CD4-positive, alpha-beta T cell (primary cell): ENCODE measurements around the gene MAP4K3. TPM values are rescaled to one million over a fixed set of nuclear protein-coding genes. Genes with fewer than 3 reads are reported as not detected.

Experiments
- ATAC-seq: fragments of 200-7000 bp; cut with Tn5 transposase; one replicate; pipeline ENCODE4 v1.10.0; 2022; ENCODE audit warnings: mild to moderate bottlenecking; ENCODE audit not compliant: poor library complexity
- CTCF ChIA-PET: fragments of 350-600 bp; sonication (Branson Sonifier 250); formaldehyde crosslinking; loops from one replicate; lab custom pipeline; 2021; ENCODE audit warnings: antibody characterized with exemption, inconsistent platforms; lab: Charles Lee
- POLR2A ChIA-PET: fragments of 350-600 bp; sonication (Branson Sonifier 250); formaldehyde crosslinking; loops from one replicate; lab custom pipeline; 2021; ENCODE audit warnings: antibody characterized with exemption, inconsistent platforms; lab: Charles Lee
- DNase-seq, 14 experiments: peaks; one replicate each; pipeline ENCODE4 v3.0.0-alpha.2; 2013 to 2020; ENCODE audit warnings: mixed read lengths in 2 of 14
- H3K27ac ChIP-seq, 2 donors: one replicate each; pipeline versions ENCODE4 v1.5.1 to v1.7.0; 2013; ENCODE audit warnings: low read length in 2 of 2, low read depth in 1 of 2, mild to moderate bottlenecking in 1 of 2
- H3K27me3 ChIP-seq, 2 experiments: 1 replicate in 1 of 2; 2 replicates in 1 of 2; pipeline versions ENCODE4 v1.6.1 to v1.7.0; 2013; ENCODE audit warnings: low read length in 2 of 2, control low read depth in 1 of 2, mild to moderate bottlenecking in 1 of 2, moderate library complexity in 1 of 2; ENCODE audit not compliant: insufficient read depth in 2 of 2, control insufficient read depth in 1 of 2
- H3K36me3 ChIP-seq: one replicate; pipeline ENCODE4 v1.6.1; 2013; ENCODE audit warnings: low read length, control low read depth; ENCODE audit not compliant: insufficient read depth
- H3K4me1 ChIP-seq: one replicate; pipeline ENCODE4 v1.6.1; 2013; ENCODE audit warnings: low read length, control low read depth; ENCODE audit not compliant: insufficient read depth
- H3K4me3 ChIP-seq: one replicate; pipeline ENCODE4 v1.5.1; 2013; ENCODE audit warnings: mild to moderate bottlenecking, low read length, moderate library complexity
- H3K9me3 ChIP-seq, 2 experiments: 1 replicate in 1 of 2; 2 replicates in 1 of 2; pipeline versions ENCODE4 v1.6.1 to v1.7.0; 2013; ENCODE audit warnings: low read length in 2 of 2, mild to moderate bottlenecking in 2 of 2, control low read depth in 1 of 2, moderate library complexity in 1 of 2; ENCODE audit not compliant: control insufficient read depth in 1 of 2, insufficient read depth in 1 of 2
- H3K27ac Mint-ChIP-seq: one replicate; pipeline ENCODE4 v1.8.0; 2020; ENCODE audit warnings: mixed read lengths
- H3K27me3 Mint-ChIP-seq: one replicate; pipeline ENCODE4 v1.8.0; 2021; ENCODE audit warnings: mixed read lengths
- H3K36me3 Mint-ChIP-seq: one replicate; pipeline ENCODE4 v1.8.0; 2021; ENCODE audit warnings: low read depth, mixed read lengths
- H3K4me1 Mint-ChIP-seq: one replicate; pipeline ENCODE4 v1.8.0; 2021; ENCODE audit warnings: low read depth, mixed read lengths
- H3K4me3 Mint-ChIP-seq: one replicate; pipeline ENCODE4 v1.8.0; 2020; ENCODE audit warnings: mild to moderate bottlenecking, mixed read lengths
- H3K9me3 Mint-ChIP-seq: one replicate; pipeline ENCODE4 v1.8.0; 2020; ENCODE audit warnings: mixed read lengths
- intact Hi-C, 2 experiments: fragments of 100-400 bp; cut with DNase I in 1 of 2; cut with micrococcal nuclease in 1 of 2; formaldehyde crosslinking; loops; one replicate each; pipeline versions ENCODE4 v1.15.1 to v1.9.0; 2023 to 2025; cut with DNase I, micrococcal nuclease
- total RNA-seq, 174 experiments: library from RNA in 2 of 174; stranded (reverse) in 2 of 174; gene quantifications; one replicate each; pipeline ENCODE4 v1.2.3 and lab custom pipeline; 2021 to 2026
- TF ChIP-seq, protein P1 (sequence below): fragments of 200-600 bp; IDR thresholded peaks from one replicate; pipeline ENCODE4 v1.8.0; 2022; ENCODE audit warnings: antibody characterized with exemption, mild to moderate bottlenecking

Gene MAP4K3
- total RNA-seq, 2 experiments from 2014 or later: 18.4 to 22.5 TPM

DNA sequence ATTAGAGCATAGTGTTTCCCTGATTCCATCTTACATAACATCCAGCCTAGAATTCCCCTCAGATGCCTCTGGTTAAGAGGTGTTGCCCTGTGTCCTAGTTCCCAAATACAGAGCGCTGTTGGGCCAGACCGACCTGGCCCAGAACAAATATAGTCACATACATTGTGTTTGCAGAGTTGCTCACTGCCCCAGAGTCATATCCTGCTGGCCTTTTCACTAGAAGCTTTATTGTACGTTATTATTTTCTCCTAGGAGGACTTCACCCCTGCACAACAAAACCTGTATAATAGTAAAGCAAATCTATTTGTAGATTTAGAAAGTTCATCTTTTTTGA, 11.1 kb upstream of the MAP4K3 start:
- peaks cover 14% of the 10 kb centered on the region for H3K36me3 Mint-ChIP-seq
- no peak for ATAC-seq
- Histone ChIP-seq H3K27ac (no peak overlapping the region), H3K9me3 (no peaks in the 10 kb centered on the region), H3K36me3 (no peaks in the 10 kb centered on the region), H3K4me3 (no peak overlapping the region), H3K27me3 (no peaks in the 10 kb centered on the region), H3K4me1 (no peaks in the 10 kb centered on the region)
- H3K4me1 Mint-ChIP-seq: no peaks in the 10 kb centered on the region
- H3K27me3 Mint-ChIP-seq: no peaks in the 10 kb centered on the region
- H3K9me3 Mint-ChIP-seq: no peaks in the 10 kb centered on the region
- TF ChIP-seq, protein P1, sequence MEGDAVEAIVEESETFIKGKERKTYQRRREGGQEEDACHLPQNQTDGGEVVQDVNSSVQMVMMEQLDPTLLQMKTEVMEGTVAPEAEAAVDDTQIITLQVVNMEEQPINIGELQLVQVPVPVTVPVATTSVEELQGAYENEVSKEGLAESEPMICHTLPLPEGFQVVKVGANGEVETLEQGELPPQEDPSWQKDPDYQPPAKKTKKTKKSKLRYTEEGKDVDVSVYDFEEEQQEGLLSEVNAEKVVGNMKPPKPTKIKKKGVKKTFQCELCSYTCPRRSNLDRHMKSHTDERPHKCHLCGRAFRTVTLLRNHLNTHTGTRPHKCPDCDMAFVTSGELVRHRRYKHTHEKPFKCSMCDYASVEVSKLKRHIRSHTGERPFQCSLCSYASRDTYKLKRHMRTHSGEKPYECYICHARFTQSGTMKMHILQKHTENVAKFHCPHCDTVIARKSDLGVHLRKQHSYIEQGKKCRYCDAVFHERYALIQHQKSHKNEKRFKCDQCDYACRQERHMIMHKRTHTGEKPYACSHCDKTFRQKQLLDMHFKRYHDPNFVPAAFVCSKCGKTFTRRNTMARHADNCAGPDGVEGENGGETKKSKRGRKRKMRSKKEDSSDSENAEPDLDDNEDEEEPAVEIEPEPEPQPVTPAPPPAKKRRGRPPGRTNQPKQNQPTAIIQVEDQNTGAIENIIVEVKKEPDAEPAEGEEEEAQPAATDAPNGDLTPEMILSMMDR: no peak
- POLR2A ChIA-PET: no interaction called here
- H3K27ac Mint-ChIP-seq: no peak overlapping the region
- no peak for DNase-seq
- H3K4me3 Mint-ChIP-seq: no peak overlapping the region
- CTCF ChIA-PET: interaction anchor here (0.7 kb wide), 2 partner anchors 17 to 30 kb away, joined by 3 read pairs; no protein-coding TSS in a partner anchor
- intact Hi-C loops: no loop called here

DNA sequence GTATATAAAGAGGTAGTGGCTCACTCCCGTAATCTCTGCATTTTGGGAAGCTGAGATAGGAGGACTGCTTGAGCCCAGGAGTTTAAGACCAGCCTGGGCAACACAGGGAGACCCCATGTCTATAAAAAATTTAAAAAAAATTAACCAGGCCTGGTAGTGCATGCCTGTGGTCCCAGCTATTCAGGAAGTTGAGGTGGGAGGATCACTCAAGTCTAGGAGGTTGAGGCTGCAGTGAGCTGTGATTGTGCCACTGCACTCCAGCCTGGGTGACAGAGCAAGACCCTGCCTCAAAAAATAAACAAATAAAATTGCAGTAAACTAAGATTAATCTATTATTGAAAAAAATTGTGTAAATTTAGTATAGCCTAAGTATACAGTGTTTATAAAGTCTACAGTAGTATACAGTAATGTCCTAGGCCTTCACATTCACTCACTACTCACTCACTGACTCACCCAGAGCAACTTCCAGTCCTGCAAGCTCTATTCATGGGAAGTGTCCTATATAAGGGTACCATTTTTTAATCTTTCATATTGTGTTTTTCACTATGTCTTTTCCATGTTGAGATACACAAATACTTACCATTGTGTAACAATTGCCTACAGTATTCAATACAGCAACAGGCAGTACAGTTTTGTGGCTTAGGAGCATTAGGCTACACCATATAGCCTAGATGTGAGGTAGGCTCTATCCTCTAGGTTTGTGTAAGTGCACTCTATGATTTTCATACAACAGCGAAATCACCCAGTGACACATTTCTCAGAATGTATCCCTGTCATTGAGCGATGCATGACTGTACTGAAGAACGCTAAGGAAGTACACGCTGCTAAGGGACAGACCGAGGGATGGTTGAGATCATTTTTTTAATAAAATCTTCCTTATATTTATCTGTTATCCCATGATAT, 10.4 kb upstream of the MAP4K3 start:
- H3K27me3 ChIP-seq: no peaks in the 10 kb centered on the region
- intact Hi-C loops: no loop called here
- no peaks in the 10 kb centered on the region for H3K4me1 ChIP-seq
- peaks cover 10% of the 10 kb centered on the region for H3K36me3 Mint-ChIP-seq
- no peak overlapping the region for H3K4me3 ChIP-seq
- no peaks in the 10 kb centered on the region for H3K9me3 ChIP-seq
- no peaks in the 10 kb centered on the region for H3K27me3 Mint-ChIP-seq
- no peak for ATAC-seq
- ChIA-PET CTCF (no interaction called here), POLR2A (no interaction called here)
- H3K27ac Mint-ChIP-seq: no peak overlapping the region
- no peak for DNase-seq
- no peak overlapping the region for H3K4me3 Mint-ChIP-seq
- H3K4me1 Mint-ChIP-seq: no peaks in the 10 kb centered on the region
- H3K9me3 Mint-ChIP-seq: peaks cover 2% of the 10 kb centered on the region
- TF ChIP-seq, protein P1: no peak
- no peak overlapping the region for H3K27ac ChIP-seq
- H3K36me3 ChIP-seq: no peaks in the 10 kb centered on the region

DNA sequence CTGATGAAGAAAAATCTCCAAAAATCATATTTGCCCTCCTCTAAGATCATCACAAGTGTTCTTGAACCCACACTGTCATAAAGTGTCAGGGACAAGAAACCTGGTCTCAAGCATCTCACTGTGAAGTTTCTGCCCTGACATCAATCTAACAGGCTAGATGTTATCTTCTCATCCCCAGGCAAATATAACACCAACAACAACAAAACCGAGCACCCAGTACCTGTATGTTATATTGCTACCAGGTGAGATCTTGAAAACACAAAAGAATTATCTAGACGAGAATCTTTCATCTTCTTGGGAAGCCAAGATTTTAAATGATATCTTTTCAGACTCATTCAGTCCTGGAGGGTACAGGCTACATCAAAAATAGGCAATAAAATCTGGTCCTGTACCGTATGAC, 8.8 kb upstream of the MAP4K3 start:
- POLR2A ChIA-PET: no interaction called here

More for the DNA sequence above, 8.8 kb upstream of the MAP4K3 start:
- no peaks in the 10 kb centered on the region for H3K4me1 ChIP-seq
- CTCF ChIA-PET: no interaction called here
- no peaks in the 10 kb centered on the region for H3K27me3 ChIP-seq
- H3K27ac Mint-ChIP-seq: no peak overlapping the region
- DNase-seq (no peak), ATAC-seq (no peak)
- peaks cover 5% of the 10 kb centered on the region for H3K9me3 Mint-ChIP-seq
- no peak overlapping the region for H3K4me3 Mint-ChIP-seq
- peaks cover 0 to 4% of the 10 kb centered on the region in 2 experiments for H3K9me3 ChIP-seq
- no peaks in the 10 kb centered on the region for H3K4me1 Mint-ChIP-seq
- no peak overlapping the region for H3K27ac ChIP-seq
- no peaks in the 10 kb centered on the region for H3K36me3 ChIP-seq
- intact Hi-C loops: no loop called here
- H3K36me3 Mint-ChIP-seq: peaks cover 5% of the 10 kb centered on the region
- H3K27me3 Mint-ChIP-seq: no peaks in the 10 kb centered on the region
- no peak overlapping the region for H3K4me3 ChIP-seq
- TF ChIP-seq, protein P1: no peak
